T-cell (primary cell): Measurements from ENCODE around the gene SLC22A14. TPM values are rescaled to one million over a fixed set of nuclear protein-coding genes. Genes with fewer than 3 reads are reported as not detected.
A peak's percentile ranks its signal among the peaks of the same experiment; 100 is the strongest.

Source experiments
- ATAC-seq, 4 experiments: fragments of 200-7000 bp in 3 of 4; fragments of 150-1000 bp in 1 of 4; cut with Tn5 transposase; replicated peaks in 1 of 4; 1 replicate in 3 of 4; 2 replicates in 1 of 4; pipeline ENCODE4 v1.10.0; 2021; ENCODE audit warnings: moderate library complexity in 3 of 4, mild to moderate bottlenecking in 2 of 4, moderate number of reproducible peaks in 1 of 4
- CTCF ChIA-PET, 2 donors: fragments of 300-600 bp; sonication (Branson Sonifier 250); formaldehyde crosslinking; loops; one replicate each; lab custom pipeline; 2022; ENCODE audit warnings: antibody characterized with exemption in 2 of 2; lab: Charles Lee
- POLR2A ChIA-PET, 2 donors: fragments of 300-600 bp; sonication (Branson Sonifier 250); formaldehyde crosslinking; loops; one replicate each; lab custom pipeline; 2022; ENCODE audit warnings: antibody characterized with exemption in 2 of 2; lab: Charles Lee
- DNase-seq, 35 experiments: peaks; one replicate each; pipeline versions ENCODE4 v3.0.0 to v3.0.0-alpha.2; 2013 to 2023
- H3K27ac ChIP-seq: one replicate; pipeline ENCODE4 v1.5.1; 2013; ENCODE audit warnings: low read length
- H3K27me3 ChIP-seq, 2 experiments: replicated peaks in 1 of 2; 1 replicate in 1 of 2; 2 replicates in 1 of 2; pipeline versions ENCODE4 v1.6.1 to v1.7.0; 2013; ENCODE audit warnings: low read length in 1 of 2, mixed read lengths in 1 of 2; ENCODE audit not compliant: control insufficient read depth in 2 of 2, insufficient read depth in 2 of 2; ENCODE audit errors: extremely low read depth in 1 of 2
- H3K36me3 ChIP-seq, 2 donors: 1 replicate in 1 of 2; 2 replicates in 1 of 2; pipeline versions ENCODE4 v1.6.1 to v1.7.0; 2013; ENCODE audit warnings: low read length in 1 of 2; ENCODE audit not compliant: control insufficient read depth in 2 of 2, insufficient read depth in 1 of 2; ENCODE audit errors: extremely low read depth in 1 of 2
- H3K4me1 ChIP-seq, 2 experiments: 1 replicate in 1 of 2; 2 replicates in 1 of 2; pipeline versions ENCODE4 v1.6.1 to v1.7.0; 2013; ENCODE audit warnings: low read length in 2 of 2, mixed read lengths in 1 of 2; ENCODE audit not compliant: insufficient read depth in 2 of 2, control insufficient read depth in 1 of 2; ENCODE audit errors: extremely low read depth in 1 of 2
- H3K4me3 ChIP-seq, 2 donors: 1 replicate in 1 of 2; 2 replicates in 1 of 2; pipeline versions ENCODE4 v1.5.1 to v1.7.0; 2013; ENCODE audit warnings: mild to moderate bottlenecking in 2 of 2, low read length in 1 of 2, moderate library complexity in 1 of 2; ENCODE audit not compliant: control insufficient read depth in 1 of 2; ENCODE audit errors: extremely low read depth in 1 of 2
- H3K9me3 ChIP-seq: 2 replicates; pipeline ENCODE4 v1.7.0; 2013
- H3K27ac Mint-ChIP-seq, 2 donors: one replicate each; pipeline ENCODE4 v1.8.0; 2020 to 2021; ENCODE audit warnings: mild to moderate bottlenecking in 2 of 2, mixed read lengths in 2 of 2
- H3K27me3 Mint-ChIP-seq, 2 donors: one replicate each; pipeline ENCODE4 v1.8.0; 2021 to 2022; ENCODE audit warnings: mixed read lengths in 2 of 2
- H3K36me3 Mint-ChIP-seq: one replicate; pipeline ENCODE4 v1.8.0; 2021; ENCODE audit warnings: mixed read lengths
- H3K4me1 Mint-ChIP-seq, 3 donors: one replicate each; pipeline ENCODE4 v1.8.0; 2020 to 2022; ENCODE audit warnings: mixed read lengths in 3 of 3, mild to moderate bottlenecking in 1 of 3
- H3K4me3 Mint-ChIP-seq, 3 donors: one replicate each; pipeline ENCODE4 v1.8.0; 2020 to 2022; ENCODE audit warnings: mild to moderate bottlenecking in 3 of 3, mixed read lengths in 3 of 3, moderate library complexity in 3 of 3
- H3K9me3 Mint-ChIP-seq, 3 donors: one replicate each; pipeline ENCODE4 v1.8.0; 2020 to 2022; ENCODE audit warnings: mixed read lengths in 3 of 3
- WGBS: methylation state at CpG from one replicate; pipeline ENCODE4 v1.1.5; 2013; ENCODE audit warnings: missing lambda C conversion rate; ENCODE audit not compliant: insufficient coverage; 5-methylcytosine and 5-hydroxymethylcytosine counted together
- total RNA-seq, 35 experiments: library from RNA in 6 of 35; stranded (reverse) in 6 of 35; fragments of 120-200 nt in 1 of 35; gene quantifications; one replicate each; pipeline versions ENCODE4 v1.2.1 to v1.2.4 and lab custom pipeline; 2013 to 2026

Gene SLC22A14
- total RNA-seq, 5 donors from 2014 or later (not counting 1 experiment from before 2014, with no cell fraction given): 0.10 TPM; not detected in 4

- Histone ChIP-seq H3K4me3 (no peak overlapping the region), H3K27ac (no peak overlapping the region), H3K4me1 (no peaks in the 10 kb centered on the region), H3K9me3 (no peaks in the 10 kb centered on the region), H3K36me3 (no peaks in the 10 kb centered on the region), H3K27me3 (peaks cover 0 to 8% of the 10 kb centered on the region in 2 experiments)
- no peak for DNase-seq
- H3K36me3 Mint-ChIP-seq: no peaks in the 10 kb centered on the region
- no CpG with 5 or more reads among the region's 3 CpGs for WGBS
- ChIA-PET POLR2A (no interaction called here), CTCF (interaction anchor here (0.7 kb wide), 2 partner anchors 8 to 42 kb away, joined by 3 to 8 read pairs; no protein-coding TSS in a partner anchor)
- H3K27me3 Mint-ChIP-seq: peaks cover 0 to 11% of the 10 kb centered on the region in 2 donors
- ATAC-seq: no peak
- H3K27ac Mint-ChIP-seq: peak overlapping the region in 1 of 2 donors; percentile 27
- no peak overlapping the region for H3K4me3 Mint-ChIP-seq
- no peaks in the 10 kb centered on the region for H3K4me1 Mint-ChIP-seq
- H3K9me3 Mint-ChIP-seq: no peaks in the 10 kb centered on the region
Observed at GRCh38 chr3:38332201-38332600, 50.1 kb downstream of the SLC22A14 start.

- no peaks in the 10 kb centered on the region for H3K9me3 ChIP-seq
- no peaks in the 10 kb centered on the region for H3K36me3 ChIP-seq
- CTCF ChIA-PET: interaction anchor here in 1 of 2 donors (0.5 kb wide), 1 partner anchor 100 kb away, joined by 3 read pairs; no protein-coding TSS in a partner anchor
- WGBS: 63% methylated on average over 3 of the region's 5 CpGs
- H3K4me3 ChIP-seq: no peak overlapping the region
- DNase-seq: no peak
- H3K27ac Mint-ChIP-seq: no peak overlapping the region
- ATAC-seq: no peak
- no peak overlapping the region for H3K27ac ChIP-seq
- H3K27me3 ChIP-seq: peaks cover 0 to 5% of the 10 kb centered on the region in 2 experiments
- H3K27me3 Mint-ChIP-seq: peaks cover 0 to 8% of the 10 kb centered on the region in 2 donors
- H3K4me1 ChIP-seq: no peaks in the 10 kb centered on the region
- no peaks in the 10 kb centered on the region for H3K36me3 Mint-ChIP-seq
- H3K4me1 Mint-ChIP-seq: no peaks in the 10 kb centered on the region
- POLR2A ChIA-PET: no interaction called here
- H3K9me3 Mint-ChIP-seq: no peaks in the 10 kb centered on the region
- H3K4me3 Mint-ChIP-seq: no peak overlapping the region
Observed at GRCh38 chr3:38334142-38335055, 52.3 kb downstream of the SLC22A14 start.

- Histone ChIP-seq H3K36me3 (no peaks in the 10 kb centered on the region), H3K9me3 (no peaks in the 10 kb centered on the region), H3K27ac (no peak overlapping the region), H3K4me3 (no peak overlapping the region), H3K27me3 (peaks cover 0 to 5% of the 10 kb centered on the region in 2 experiments), H3K4me1 (no peaks in the 10 kb centered on the region)
- ChIA-PET POLR2A (no interaction called here), CTCF (interaction anchor here (0.5 to 1.2 kb wide), 4 partner anchors 11 to 236 kb away, joined by 3 to 4 read pairs (median 3); partner anchors contain the start of gene XYLB (in 1 of the 2))
- WGBS: 89% methylated on average over 6 of the region's 6 CpGs
- Mint-ChIP-seq H3K4me3 (no peak overlapping the region), H3K9me3 (no peaks in the 10 kb centered on the region), H3K4me1 (no peaks in the 10 kb centered on the region), H3K27me3 (peaks cover 0 to 7% of the 10 kb centered on the region in 2 donors), H3K27ac (no peak overlapping the region), H3K36me3 (no peaks in the 10 kb centered on the region)
- no peak for ATAC-seq
- DNase-seq: no peak
Observed at GRCh38 chr3:38335263-38335662, 53.2 kb downstream of the SLC22A14 start.

GRCh38 chr3:38337703-38338102 is 55.6 kb downstream of the SLC22A14 start:
- Mint-ChIP-seq H3K4me3 (no peak overlapping the region), H3K27me3 (peaks cover 0 to 7% of the 10 kb centered on the region in 2 donors), H3K27ac (no peak overlapping the region), H3K36me3 (no peaks in the 10 kb centered on the region), H3K4me1 (no peaks in the 10 kb centered on the region), H3K9me3 (no peaks in the 10 kb centered on the region)
- H3K27me3 ChIP-seq: peaks cover 0 to 5% of the 10 kb centered on the region in 2 experiments
- no peaks in the 10 kb centered on the region for H3K9me3 ChIP-seq
- DNase-seq: no peak
- H3K27ac ChIP-seq: no peak overlapping the region
- no peak for ATAC-seq
- H3K4me1 ChIP-seq: no peaks in the 10 kb centered on the region
- ChIA-PET CTCF (no interaction called here), POLR2A (no interaction called here)
- H3K4me3 ChIP-seq: no peak overlapping the region
- H3K36me3 ChIP-seq: no peaks in the 10 kb centered on the region
- WGBS: no CpG with 5 or more reads among the region's 2 CpGs

GRCh38 chr3:38343797-38344594 is 61.9 kb downstream of the SLC22A14 start:
- H3K4me3 ChIP-seq: no peak overlapping the region
- no peak for DNase-seq
- no peaks in the 10 kb centered on the region for H3K9me3 ChIP-seq
- H3K9me3 Mint-ChIP-seq: no peaks in the 10 kb centered on the region
- no peak overlapping the region for H3K4me3 Mint-ChIP-seq
- 90% methylated on average over 2 of the region's 3 CpGs for WGBS
- H3K36me3 Mint-ChIP-seq: no peaks in the 10 kb centered on the region
- CTCF ChIA-PET: interaction anchor here in 1 of 2 donors (0.8 kb wide), 1 partner anchor 136 kb away, joined by 4 read pairs; no protein-coding TSS in a partner anchor
- ATAC-seq: no peak
- H3K4me1 Mint-ChIP-seq: peaks cover 3 to 6% (median 4%) of the 10 kb centered on the region in 3 donors
- peaks cover 0 to 14% of the 10 kb centered on the region in 2 experiments for H3K4me1 ChIP-seq
- POLR2A ChIA-PET: interaction anchor here in 1 of 2 donors (0.6 kb wide), 1 partner anchor 20 kb away, joined by 3 read pairs; no protein-coding TSS in a partner anchor
- H3K27ac Mint-ChIP-seq: no peak overlapping the region
- no peaks in the 10 kb centered on the region for H3K27me3 Mint-ChIP-seq
- no peaks in the 10 kb centered on the region for H3K36me3 ChIP-seq
- peaks cover 0 to 3% of the 10 kb centered on the region in 2 experiments for H3K27me3 ChIP-seq
- no peak overlapping the region for H3K27ac ChIP-seq
